ENCODE data around the gene PDLIM5.

GRCh38 chr4:94457692-94458106 is 6.0 kb downstream of the PDLIM5 start:
- TF ChIP-seq CTCF (conservative IDR thresholded peaks at IDR 0.05; ENCODE audit: low read length) = no peak
- no peak for TF ChIP-seq EZH2phosphoT487 (IDR thresholded peaks at IDR 0.05; ENCODE audit: borderline replicate concordance, low read depth, low read length)
